Thyroid gland (tissue), 4 donors: ENCODE measurements around the gene SEC14L3. TPM values are rescaled to one million over a fixed set of nuclear protein-coding genes. Genes with fewer than 3 reads are reported as not detected.

Source experiments
- DNase-seq, 2 donors: peaks; one replicate each; pipeline ENCODE4 v3.0.0-alpha.2; 2019
- H3K27ac ChIP-seq, 3 donors: fragments of 200-600 bp; sonication (generic); 1 replicate in 2 of 3; 2 replicates in 1 of 3; pipeline ENCODE4 v1.5.1; 2016 to 2019; ENCODE audit warnings: mild to moderate bottlenecking in 1 of 3, moderate library complexity in 1 of 3
- H3K27me3 ChIP-seq: fragments of 200-600 bp; sonication (generic); one replicate; pipeline ENCODE4 v1.5.1; 2019
- H3K36me3 ChIP-seq, 2 donors: fragments of 200-600 bp; sonication (generic); one replicate each; pipeline ENCODE4 v1.5.1; 2016 to 2019
- H3K4me1 ChIP-seq, 2 donors: fragments of 200-600 bp; sonication (generic); one replicate each; pipeline ENCODE4 v1.5.1; 2017 to 2019
- H3K4me3 ChIP-seq, 3 donors: fragments of 200-600 bp; sonication (generic); replicated peaks in 1 of 3; 1 replicate in 2 of 3; 2 replicates in 1 of 3; pipeline ENCODE4 v1.5.1; 2016; ENCODE audit warnings: mild to moderate bottlenecking in 1 of 3
- H3K9me3 ChIP-seq: fragments of 200-600 bp; sonication (generic); one replicate; pipeline ENCODE4 v1.5.1; 2017
- POLR2A ChIP-seq, 2 donors: fragments of 450-650 bp; IDR thresholded peaks; one replicate each; pipeline ENCODE4 v1.6.1; 2017; ENCODE audit warnings: antibody characterized with exemption in 2 of 2, mild to moderate bottlenecking in 2 of 2, moderate library complexity in 1 of 2
- WGBS, 2 donors: methylation state at CpG; one replicate each; pipeline ENCODE4 v1.1.5; 2017; 5-methylcytosine and 5-hydroxymethylcytosine counted together
- intact Hi-C: fragments of 100-400 bp; cut with DNase I; formaldehyde crosslinking; loops from one replicate; pipeline ENCODE4 v1.15.1; 2023
- total RNA-seq, 4 donors: library from RNA; depleted of rRNA; stranded (reverse); fragments of >200 nt; gene quantifications; one replicate each; pipeline ENCODE4 v1.2.3, GENCODE V29; 2016
- TF ChIP-seq, protein P1 (sequence below), 6 experiments: fragments of 200-600 bp in 3 of 6; fragments of 450-650 bp in 3 of 6; sonication (generic) in 3 of 6; IDR thresholded peaks; one replicate each; pipeline ENCODE4 v1.5.1; 2016 to 2019; ENCODE audit warnings: antibody characterized with exemption in 6 of 6, mild to moderate bottlenecking in 2 of 6, inconsistent platforms in 1 of 6, moderate library complexity in 1 of 6

The SEC14L3 gene
- total RNA-seq, result 1 to 10 TPM in 1 of 4 donors, not detected in 3; 1.5 TPM

- Histone ChIP-seq H3K4me3 (no peak within 1 kb of the TSS), H3K27me3 (no peaks in the 10 kb centered on the region), H3K36me3 (no peaks in the 10 kb centered on the region), H3K9me3 (no peaks in the 10 kb centered on the region), H3K4me1 (peaks cover 4 to 5% of the 10 kb centered on the region in 2 donors), H3K27ac (no peak within 1 kb of the TSS)
- intact Hi-C loops, result no loop called here
- WGBS, 2 donors, result 46 to 54% methylated on average over 6 to 13 of the region's 13 CpGs
- peak; percentile 23 to 44 for DNase-seq
- TF ChIP-seq, protein P1, sequence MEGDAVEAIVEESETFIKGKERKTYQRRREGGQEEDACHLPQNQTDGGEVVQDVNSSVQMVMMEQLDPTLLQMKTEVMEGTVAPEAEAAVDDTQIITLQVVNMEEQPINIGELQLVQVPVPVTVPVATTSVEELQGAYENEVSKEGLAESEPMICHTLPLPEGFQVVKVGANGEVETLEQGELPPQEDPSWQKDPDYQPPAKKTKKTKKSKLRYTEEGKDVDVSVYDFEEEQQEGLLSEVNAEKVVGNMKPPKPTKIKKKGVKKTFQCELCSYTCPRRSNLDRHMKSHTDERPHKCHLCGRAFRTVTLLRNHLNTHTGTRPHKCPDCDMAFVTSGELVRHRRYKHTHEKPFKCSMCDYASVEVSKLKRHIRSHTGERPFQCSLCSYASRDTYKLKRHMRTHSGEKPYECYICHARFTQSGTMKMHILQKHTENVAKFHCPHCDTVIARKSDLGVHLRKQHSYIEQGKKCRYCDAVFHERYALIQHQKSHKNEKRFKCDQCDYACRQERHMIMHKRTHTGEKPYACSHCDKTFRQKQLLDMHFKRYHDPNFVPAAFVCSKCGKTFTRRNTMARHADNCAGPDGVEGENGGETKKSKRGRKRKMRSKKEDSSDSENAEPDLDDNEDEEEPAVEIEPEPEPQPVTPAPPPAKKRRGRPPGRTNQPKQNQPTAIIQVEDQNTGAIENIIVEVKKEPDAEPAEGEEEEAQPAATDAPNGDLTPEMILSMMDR (IDR thresholded peaks at IDR 0.05), result no peak
- no peak for TF ChIP-seq POLR2A (IDR thresholded peaks at IDR 0.05)
Observed at GRCh38 chr22:30471616-30472318, at the start of gene SEC14L3. TSS of gene SEC14L3 (minus strand) at chr22:30472017. CDS start at chr22:30471958, 59 bp downstream.

DNA sequence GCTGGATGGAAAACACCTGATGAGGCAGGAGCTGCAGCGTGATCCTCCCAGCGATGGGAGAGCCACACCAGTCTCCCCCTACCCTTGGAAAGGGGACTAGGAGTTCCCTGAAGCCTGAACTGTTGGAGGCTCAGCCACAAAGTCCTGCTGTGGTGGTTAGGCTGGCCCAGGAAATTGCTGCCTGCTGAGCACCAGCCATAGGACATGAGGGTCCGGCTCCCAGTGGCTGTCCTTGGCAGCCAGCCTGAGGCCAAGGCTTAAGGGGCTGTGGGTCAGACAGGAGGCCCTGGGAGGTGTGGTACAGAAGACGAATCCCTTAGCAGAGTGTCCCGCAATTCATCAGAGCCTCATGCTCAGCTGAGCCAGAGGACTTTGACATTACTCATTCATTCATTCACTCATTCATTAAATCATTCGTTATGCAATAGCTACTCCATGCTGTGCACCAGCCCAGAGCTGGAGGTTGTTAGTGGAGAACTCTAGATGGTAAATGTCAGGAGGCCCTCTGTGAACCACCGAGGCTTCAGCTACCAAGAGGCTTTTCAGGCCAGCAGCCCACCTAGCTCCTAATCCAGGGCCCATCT, 48.1 kb upstream of the SEC14L3 start:
- Histone ChIP-seq H3K4me3 (no peak overlapping the region), H3K9me3 (no peaks in the 10 kb centered on the region), H3K27me3 (no peaks in the 10 kb centered on the region), H3K36me3 (no peaks in the 10 kb centered on the region), H3K27ac (no peak overlapping the region), H3K4me1 (no peaks in the 10 kb centered on the region)
- intact Hi-C loops, result no loop called here
- WGBS, 2 donors, result 68 to 88% methylated on average over 7 of the region's 7 CpGs
- no peak for DNase-seq
- TF ChIP-seq, protein P1 (IDR thresholded peaks at IDR 0.05), result no peak
- TF ChIP-seq POLR2A (IDR thresholded peaks at IDR 0.05), result no peak

DNA sequence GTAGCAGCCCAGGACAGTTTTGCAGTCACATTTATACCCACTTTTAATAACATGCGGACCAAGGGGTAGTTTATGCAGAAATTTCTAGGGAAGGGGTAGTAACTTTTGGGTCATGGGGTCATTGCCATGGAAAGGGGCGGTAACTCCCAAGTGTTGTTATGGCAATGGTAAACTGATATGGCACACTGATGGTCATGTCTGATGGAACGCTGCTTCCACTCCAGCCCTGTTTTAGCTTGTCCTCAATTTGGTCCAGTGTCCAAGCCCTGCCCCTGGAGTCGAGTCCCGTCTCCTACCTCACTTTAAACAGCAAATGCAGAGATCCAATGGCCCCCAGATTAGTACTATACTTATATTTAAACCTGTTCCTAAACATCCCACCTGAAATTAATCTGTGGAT, 44.9 kb upstream of the SEC14L3 start:
- no peaks in the 10 kb centered on the region for H3K36me3 ChIP-seq
- no peak for TF ChIP-seq POLR2A (IDR thresholded peaks at IDR 0.05)
- TF ChIP-seq, protein P1 (IDR thresholded peaks at IDR 0.05), result no peak
- H3K27me3 ChIP-seq, result no peaks in the 10 kb centered on the region
- H3K4me3 ChIP-seq, result no peak overlapping the region
- H3K27ac ChIP-seq, result no peak overlapping the region
- no peaks in the 10 kb centered on the region for H3K4me1 ChIP-seq
- DNase-seq, result no peak
- 92 to 97% methylated on average over 5 of the region's 5 CpGs for WGBS, 2 donors
- intact Hi-C loops, result no loop called here
- H3K9me3 ChIP-seq, result no peaks in the 10 kb centered on the region

DNA sequence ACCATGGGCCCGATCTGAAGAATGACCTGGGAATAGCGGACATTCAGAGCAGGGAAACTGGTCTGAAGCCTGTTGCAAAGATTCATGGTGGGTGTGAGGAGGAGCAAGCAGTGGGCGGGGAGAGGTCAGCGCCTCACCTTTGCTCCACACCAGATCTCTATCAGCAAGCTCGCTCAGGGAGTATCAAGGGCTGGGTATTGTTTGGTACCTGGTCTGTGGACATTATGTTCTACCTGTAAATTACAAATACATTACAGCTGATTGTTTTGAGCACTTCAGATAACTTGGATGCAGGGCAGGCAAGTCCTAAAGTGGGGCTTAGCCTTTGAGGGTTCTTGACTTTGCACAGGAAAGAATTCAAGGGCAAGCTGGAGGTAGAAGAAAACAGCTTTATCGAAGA, 44.5 kb upstream of the SEC14L3 start:
- 76 to 83% methylated on average over 6 of the region's 6 CpGs for WGBS, 2 donors
- no peak for DNase-seq
- no peak overlapping the region for H3K4me3 ChIP-seq
- intact Hi-C loops, result no loop called here
- no peak overlapping the region for H3K27ac ChIP-seq
- no peaks in the 10 kb centered on the region for H3K27me3 ChIP-seq
- H3K9me3 ChIP-seq, result no peaks in the 10 kb centered on the region
- no peaks in the 10 kb centered on the region for H3K4me1 ChIP-seq
- TF ChIP-seq, protein P1 (IDR thresholded peaks at IDR 0.05), result no peak
- TF ChIP-seq POLR2A (IDR thresholded peaks at IDR 0.05), result no peak
- H3K36me3 ChIP-seq, result no peaks in the 10 kb centered on the region

DNA sequence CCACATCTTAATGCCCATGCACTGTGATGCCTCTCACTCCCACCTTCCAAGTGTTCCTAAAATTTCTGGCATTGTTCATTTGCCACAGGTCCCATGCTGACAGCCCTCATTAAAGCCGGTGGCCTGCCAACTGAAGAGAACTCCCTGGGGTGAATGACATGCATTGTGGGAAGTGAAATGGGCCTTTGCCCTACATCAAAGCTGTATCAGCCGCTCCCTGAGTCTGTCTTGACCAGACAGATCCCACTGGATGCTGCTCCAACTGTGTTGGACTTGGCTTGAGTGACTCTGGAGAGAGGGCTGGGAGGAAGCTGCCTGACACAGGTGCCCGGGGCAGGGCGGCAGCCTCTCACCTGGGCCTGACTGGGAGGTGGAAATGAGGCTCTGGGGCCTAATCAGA, 42.4 kb upstream of the SEC14L3 start:
- H3K27ac ChIP-seq, result no peak overlapping the region
- no peaks in the 10 kb centered on the region for H3K36me3 ChIP-seq
- no peaks in the 10 kb centered on the region for H3K27me3 ChIP-seq
- TF ChIP-seq, protein P1 (IDR thresholded peaks at IDR 0.05), result no peak
- no peak for TF ChIP-seq POLR2A (IDR thresholded peaks at IDR 0.05)
- WGBS, 2 donors, result 73 to 84% methylated on average over 2 to 4 of the region's 4 CpGs
- H3K4me3 ChIP-seq, result no peak overlapping the region
- DNase-seq, result no peak
- no peaks in the 10 kb centered on the region for H3K9me3 ChIP-seq
- intact Hi-C loops, result no loop called here
- no peaks in the 10 kb centered on the region for H3K4me1 ChIP-seq
